HG03432 (cell line): Measurements from ENCODE around the gene PRKN.

Experiments used
- ATAC-seq: cut with Tn5 transposase; IDR thresholded peaks from one replicate; pipeline ENCODE4 v1.9.1; 2021; ENCODE audit warnings: mild to moderate bottlenecking, moderate library complexity; ENCODE audit not compliant: unreplicated experiment

Gene PRKN

DNA sequence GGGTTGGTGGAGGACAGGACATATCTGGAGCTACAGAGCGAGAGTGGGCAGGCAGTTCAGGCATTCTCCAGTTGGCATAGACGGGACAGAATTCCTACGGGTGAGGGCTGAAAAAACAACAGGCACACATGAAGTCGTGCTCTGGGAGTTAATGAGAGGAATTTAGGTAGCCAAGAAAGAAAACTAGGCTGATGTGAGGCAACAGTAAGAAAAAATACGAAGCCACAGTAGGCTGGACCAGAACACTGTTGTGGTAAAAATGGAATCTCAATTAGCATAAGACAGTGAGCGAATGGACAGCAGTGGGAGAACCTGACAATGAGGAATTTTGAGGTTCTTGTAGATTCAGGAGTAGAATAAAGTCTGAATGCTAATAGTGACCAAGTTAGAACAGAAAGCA lies 965.6 kb downstream of the PRKN start:
- ATAC-seq: no peak

DNA sequence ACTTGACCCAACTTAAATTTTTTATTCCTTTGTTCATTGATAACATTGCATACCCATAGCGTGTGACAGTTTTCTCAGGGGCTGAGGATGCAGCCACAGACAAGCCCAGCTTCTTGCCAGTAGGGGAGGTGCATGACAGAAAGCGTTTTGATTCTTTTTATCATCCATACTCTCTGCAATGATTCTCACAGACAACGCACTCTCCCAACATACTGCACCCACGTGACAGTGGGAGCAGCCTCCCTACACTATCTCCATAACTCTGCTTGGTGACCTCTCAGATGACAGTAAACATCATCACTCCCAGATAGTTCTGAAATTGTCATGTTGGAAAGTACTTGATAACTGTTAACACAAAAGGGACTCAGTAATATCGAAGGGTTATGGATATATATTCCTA lies 972.5 kb downstream of the PRKN start:
- no peak for ATAC-seq

DNA sequence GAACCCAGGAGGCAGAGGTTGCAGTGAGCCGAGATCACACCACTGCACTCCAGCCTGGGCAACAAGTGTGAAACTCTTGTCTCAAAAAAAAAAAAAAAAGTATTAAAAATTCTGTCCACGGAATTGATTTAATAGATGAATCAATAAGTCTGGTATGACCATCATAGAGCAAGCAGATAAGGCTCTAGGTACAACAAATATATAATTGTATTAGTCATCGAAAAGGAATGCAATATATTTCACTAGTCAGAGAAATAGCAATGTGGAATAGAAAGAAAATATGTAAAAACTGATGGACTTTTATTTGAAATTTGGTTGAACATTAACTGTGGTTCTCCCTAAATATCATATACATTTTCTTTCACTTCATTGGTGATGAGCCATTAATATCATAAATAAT lies 976.9 kb downstream of the PRKN start:
- ATAC-seq: no peak

DNA sequence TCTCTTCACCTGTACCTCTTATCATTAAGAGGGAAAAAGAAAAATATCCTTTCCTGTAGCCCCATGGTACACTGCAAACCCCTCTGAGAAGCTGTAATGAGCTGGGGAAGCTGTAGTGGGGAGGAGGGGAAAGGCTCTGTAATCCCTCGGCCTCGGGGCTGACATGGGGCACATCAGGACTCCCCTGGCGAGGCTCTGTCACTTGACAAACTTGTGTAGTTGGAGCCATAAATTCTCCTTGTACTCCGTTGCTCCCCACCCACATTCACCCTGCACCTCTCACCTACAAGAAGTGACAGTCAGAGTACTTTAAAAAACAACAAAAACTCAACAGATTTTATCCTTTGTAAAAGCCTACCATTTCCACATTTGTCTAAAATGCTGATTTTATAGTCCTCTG lies 978.0 kb downstream of the PRKN start:
- no peak for ATAC-seq

DNA sequence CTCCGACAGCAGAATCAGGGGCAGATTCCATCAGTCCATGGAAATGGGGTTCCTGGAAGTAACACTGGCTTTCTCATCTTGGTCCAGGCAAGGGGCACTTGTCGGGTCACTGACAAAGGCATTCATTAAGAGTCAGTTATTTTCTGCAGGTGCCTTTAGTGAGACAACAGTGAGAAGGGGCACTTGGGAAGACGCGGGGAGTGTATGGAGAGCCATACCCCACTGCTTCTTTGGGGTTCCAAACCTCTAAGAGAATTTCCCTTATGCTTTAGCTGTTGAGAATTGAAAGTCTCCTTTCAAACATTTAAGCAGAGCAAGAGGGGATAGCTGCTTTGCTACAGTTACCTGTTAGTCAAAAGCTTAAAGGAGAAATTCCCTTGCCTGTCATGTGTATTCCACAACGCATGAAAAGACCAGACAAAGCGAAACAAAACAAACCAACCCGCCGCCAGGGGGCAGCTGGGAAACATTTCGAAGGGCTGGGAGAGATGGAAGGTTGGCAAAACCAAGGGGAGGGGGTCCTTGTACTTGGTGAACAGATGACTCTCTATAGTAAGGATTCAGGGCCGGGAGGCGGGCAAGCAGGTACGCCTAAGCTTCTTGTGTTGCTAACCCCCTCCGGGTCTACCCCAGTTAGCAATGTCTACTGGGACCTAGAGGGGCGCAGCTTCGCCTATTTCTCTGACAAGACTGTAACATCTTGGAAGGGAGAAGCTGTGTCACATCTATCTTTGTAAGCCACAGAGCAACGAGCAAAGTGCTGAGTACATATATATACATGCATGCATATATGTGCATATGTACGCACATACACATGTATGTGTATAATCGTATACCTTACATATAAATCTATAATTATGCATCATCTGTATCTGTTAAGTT lies 978.8 kb downstream of the PRKN start:
- no peak for ATAC-seq

DNA sequence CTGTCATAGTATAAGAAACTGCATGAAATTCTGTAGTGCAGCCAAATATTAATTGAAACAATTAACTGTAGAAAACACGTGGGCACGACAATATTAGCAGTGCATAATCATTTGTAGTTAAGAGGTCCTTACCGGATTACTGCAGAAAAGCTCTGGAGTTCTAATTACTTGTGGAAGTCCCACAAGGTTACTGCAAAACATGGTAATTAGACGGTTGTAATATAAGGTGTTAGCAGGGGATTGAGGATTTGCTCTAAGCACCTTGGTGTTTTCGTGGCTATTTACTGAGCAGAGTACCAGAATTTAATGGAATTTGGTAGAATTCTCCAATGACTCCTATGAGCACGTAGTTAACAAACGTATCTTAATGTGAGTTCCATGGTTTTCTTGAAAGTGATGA lies 980.1 kb downstream of the PRKN start:
- no peak for ATAC-seq

DNA sequence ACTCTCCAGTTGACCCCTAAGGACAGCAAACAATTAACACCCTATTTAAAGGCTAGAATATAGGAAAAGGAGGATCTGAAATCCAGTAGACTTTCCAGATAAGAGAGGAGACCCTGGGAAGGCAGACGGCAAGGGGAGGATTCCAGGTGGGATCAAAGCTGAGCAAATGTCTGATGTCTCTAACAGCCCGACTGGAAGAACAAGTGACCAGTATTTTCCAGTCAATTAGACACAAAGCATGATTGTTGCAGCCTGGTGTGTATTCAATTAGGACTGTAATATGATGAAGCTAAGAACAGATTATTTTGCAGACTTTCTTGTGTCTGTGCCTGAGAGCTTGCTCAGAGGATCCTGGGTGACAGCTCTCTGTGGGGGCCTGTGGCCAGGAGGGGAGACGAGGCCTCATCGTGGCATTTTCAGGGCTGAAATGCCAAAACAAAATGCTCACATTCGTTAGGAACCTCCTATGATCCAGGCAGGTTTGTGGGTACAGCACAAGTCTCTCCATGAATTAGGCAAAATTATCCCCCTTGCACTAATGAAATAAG lies 981.9 kb downstream of the PRKN start:
- no peak for ATAC-seq

DNA sequence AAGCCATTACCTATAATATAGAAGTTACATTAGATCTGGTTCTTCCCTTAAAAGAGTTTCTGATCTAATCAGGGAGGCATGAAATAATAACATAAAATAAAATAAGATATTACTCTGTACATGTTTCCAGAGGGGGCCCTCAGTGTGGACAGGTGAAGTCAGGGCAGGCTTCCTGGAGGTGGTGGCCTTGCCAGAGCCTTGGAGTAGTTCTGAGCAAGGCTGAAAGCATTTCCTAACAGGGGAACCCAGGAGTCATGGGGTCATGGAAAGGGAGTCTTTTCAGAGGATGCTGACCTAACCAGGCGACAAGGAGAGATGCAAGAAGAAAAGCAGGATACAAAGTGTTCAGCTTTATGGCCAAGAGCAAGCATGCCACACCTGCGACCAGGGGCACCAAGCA lies 982.4 kb downstream of the PRKN start:
- no peak for ATAC-seq

DNA sequence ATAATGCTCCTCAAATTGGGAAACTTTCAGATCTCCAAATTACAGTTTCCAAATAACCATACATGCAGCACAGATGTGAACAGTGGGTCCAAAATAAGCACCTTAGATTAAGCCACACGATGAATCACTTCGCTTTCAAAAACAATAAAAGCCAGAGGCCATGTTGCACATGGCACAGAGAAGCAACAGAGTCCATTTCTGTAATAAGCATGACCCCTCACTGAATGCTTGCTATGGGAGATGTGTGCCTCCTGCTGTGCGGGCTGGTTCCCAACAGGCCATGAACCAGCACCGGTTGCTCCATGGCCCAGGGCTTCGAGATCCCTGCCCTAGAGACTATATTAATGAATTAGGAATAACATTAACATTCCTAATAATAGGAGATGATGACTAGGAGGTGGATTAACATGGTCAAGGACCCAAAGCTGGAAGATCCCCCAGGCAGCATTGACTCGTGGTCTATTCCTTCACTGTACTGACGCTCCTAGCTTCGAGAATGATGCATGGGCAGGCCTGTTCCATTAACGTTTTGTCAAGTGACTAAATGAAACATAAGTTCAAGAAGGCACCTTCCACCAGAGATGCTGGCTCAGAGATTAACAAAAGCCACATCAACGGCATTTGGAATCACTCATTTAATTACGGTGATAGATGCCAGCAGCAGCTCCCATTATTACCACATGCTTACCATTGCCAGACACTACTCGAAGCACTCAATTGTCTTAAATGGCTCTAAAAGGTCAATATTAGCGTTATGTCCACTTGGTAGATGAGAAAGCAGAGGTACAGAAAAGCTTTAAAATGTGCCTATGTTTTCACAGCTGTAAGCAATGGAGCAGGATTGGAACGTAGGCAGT lies 983.1 kb downstream of the PRKN start:
- peak; percentile 9 for ATAC-seq

DNA sequence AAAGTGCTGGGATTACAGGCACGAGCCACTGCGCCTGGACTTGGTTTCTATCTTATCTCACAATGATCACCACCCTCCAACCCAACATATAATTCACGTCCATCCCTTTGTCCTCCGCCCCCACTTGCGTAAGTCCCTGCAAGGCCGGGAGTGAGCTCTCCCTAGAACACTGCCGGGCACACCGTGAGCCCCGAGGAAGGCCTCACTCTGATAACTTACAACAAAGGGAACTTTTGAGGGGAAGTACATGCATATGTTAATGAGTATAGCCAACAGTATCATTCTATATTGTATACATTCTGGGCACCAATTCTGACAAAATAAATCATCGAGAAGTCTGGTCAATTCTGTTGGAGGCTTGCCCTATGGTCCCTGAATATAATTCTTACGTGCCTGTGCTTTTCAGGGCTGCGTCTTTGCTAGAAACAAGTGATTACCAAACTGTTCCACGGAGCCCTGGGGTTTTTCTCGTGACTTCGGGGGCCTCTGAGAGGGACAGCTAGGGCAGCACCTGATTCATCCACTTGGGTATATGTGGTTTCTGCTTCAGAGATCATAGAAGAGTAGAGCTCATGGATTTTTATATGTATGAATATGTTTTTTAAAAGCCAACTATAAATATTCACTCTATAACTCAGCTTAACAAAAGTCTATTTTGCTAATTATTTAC lies 983.9 kb downstream of the PRKN start:
- peak; percentile 56 for ATAC-seq

DNA sequence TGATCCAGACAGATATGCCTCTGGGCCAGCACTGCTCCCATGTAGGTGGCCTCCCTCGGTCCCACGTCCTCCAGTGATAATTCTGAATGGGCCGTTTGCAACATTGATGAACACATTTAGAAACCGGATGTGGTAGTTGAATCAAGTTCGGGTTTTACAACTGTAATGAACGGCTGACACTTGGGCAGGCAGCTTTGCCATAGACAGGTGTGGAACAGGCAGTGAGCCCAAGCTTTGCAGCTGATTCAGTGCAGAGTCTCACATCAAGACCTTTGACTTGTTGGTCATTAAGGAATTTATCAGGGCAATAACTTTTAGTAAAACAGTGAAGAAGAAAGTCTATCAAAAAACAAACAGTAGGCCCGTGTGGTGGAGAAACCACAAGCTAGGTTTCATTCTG lies 987.1 kb downstream of the PRKN start:
- peak; percentile 49 for ATAC-seq

DNA sequence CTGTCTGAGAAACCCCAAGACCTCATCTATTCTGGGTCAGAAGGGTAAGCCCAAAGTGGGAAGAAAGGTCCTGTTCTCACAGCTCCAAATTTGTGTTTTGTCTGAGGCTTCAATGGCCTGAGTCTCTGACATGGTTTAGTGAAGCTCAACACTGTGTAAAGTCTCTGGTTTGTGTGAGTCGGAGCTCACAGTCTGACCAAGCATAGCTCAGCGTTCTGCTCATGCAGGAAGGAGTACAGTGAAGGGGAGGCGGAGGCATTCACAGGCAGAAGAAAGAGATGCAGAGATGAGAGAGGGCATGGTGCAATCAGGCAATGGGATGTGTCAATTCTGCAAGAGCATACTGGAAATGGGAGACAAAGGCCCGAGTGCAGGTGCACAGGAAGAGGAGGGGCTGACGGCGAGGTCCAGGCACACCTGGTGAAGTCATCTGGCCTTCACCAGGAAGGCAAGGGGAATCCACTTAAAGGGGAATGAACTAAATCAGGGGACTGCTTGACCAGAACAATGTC lies 990.7 kb downstream of the PRKN start:
- ATAC-seq: no peak

DNA sequence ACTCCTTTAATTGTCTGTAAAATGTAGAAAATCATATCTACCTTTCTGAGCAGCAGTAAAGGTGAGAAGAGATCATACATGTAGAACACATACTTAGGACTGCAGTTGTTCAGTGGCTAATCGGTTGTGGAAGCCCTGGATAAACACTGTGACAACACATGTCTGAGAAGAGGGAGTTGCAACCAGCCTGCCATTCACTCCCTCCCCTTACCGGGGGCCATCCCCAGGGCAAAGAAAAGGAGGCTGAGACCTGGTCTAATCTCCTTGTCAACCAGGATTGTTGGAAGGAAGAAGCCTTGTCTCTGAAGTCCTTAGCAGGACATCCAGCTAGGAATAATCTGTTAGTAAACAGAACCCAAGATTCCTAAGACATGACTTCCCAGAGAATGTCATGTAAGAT lies 991.2 kb downstream of the PRKN start:
- ATAC-seq: no peak

DNA sequence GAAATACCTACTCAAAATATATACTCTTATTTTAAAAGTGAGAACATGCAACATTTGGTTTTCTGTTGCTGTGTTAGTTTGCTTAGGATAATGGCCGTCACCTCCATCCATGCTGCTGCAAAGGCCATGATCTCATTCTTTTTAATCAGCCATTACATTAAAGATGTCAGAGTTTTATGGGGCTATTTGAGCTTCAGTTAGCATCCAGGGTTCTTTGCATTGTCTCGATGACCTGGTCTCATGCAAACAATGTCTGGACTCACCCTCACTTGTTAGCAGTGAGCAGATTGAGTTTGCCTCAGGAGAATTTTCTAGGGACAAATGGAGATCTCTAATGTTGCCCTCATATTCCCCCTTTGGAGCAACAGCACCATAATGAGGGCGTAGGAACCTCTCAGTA lies 995.0 kb downstream of the PRKN start:
- ATAC-seq: no peak

DNA sequence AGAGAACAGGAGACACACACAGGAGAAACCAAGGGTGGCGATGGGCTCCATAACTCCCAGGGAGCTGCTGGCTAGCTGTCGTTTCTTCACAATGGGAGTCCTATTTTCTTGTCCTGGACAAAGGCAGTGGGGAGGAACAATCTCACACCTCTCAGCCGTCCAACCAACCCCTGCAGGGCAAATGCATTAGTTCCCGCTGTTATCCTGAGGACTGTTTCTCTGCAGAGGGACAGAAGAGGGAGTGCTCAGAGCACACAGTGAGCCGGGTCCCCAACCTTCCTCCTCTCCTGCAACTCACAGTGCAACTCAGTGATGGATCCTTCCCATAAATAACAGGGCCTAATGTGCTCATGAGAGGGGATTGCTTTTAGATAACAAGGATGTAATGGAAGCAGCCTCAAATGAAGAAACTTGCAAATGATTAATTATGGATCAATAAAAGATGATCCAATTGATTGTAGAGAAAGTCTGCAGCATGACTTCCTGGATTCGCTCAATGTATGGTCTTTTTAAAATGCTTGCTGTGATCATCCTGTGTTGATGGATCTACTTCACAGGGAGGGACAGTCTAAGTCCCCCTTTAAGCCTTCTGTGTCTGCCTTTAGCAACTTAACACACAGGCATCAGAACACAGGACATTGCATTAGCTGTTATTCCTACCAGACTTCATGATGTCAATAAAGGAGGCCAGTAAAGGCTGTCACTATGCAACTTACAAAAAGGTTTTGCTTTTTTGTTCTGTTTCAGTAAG lies 1000.3 kb downstream of the PRKN start:
- no peak for ATAC-seq

DNA sequence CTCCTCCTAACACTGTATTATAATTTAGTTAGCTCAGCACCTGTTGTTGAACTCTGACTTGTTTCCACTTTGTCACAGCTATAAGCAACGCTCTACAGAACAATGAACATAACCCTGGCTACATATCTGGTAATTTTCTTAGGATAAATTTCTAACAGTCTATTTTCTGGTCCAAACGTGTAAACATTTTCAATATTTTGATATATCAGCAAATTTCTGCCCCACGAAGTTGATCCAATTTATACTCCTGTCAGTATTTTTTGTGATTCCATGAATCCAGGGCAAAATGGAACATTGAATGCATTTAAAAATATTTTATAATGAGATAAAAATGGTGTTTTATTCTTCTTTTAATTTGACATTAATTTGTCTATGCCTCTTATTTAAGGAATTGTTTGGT lies 1005.2 kb downstream of the PRKN start:
- no peak for ATAC-seq

DNA sequence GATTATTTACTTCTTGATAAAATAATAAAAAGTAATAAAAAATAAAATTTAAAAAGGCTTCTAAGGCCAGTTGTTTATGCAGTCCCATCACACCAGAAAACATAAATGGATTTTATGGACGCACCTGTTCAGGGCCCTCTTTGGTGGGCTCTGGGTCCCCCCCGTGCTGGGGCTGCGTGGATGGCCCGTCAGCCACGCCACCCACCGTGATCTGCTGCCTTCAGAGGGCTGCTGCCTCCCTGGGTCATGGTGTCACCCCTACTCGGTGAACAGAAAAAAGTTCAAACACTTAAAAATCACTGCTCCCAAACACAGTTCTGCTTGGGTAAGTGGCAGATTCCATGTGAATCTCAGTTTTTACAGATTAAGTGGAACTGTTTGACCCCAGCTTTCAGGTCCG lies 1006.1 kb downstream of the PRKN start:
- no peak for ATAC-seq

DNA sequence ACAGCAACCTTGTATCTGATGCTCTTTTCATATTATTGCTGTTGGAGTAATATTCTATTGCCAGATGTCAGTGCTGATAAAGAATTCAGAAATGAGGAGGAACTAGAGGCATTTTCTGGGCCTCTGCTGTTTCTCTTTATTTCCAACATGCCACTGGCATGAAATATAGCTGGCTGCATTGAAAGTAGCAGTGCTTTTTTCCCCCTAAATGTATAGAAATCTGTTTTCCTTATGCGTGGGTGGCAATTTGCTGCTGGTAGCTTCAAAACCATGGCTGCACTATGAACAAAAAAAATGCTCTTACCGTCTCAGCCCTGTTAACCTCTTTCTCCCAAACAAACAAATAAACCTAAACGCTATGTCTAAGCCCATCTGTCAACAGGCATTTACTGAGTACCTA lies 1011.4 kb downstream of the PRKN start:
- ATAC-seq: no peak

DNA sequence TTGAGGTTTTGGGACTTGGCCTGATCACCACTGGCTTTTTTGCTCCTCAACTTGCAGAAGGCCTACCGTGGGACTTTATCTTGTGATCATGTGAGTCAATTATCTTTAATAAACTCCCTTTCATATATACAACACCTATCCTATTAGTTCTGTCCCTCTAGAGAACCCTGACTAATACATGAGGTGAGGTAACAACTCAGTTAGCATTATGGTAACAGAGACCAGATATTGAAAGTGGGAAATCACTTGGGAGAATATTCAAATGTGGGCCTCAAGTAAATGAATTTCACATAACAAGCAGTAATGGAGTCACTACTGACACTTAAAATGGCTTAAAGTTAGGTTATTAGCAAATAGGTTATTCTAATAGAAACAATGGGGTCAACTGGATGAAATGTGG lies 1015.6 kb downstream of the PRKN start:
- no peak for ATAC-seq

DNA sequence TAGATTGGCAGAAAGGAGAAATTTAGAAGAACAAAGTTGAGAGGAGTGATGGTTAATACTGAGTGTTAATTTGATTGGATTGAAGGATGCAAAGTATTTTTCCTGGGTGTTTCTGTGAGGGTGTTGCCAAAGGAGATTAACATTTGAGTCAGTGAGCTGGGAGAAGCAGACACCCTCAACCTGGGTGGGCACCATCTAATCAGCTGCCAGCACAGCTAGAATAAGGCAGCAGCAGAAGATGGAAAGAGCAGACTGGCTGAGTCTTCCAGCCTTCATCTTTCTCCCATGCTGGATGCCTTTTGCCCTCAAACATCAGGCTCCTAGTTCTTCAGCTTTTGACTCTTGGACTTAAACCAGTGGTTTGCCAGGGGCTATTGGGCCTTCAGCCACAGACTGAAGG lies 1016.1 kb downstream of the PRKN start:
- ATAC-seq: no peak
